ENCODE measurements around the gene MYH16.

MYH16 gene

DNA sequence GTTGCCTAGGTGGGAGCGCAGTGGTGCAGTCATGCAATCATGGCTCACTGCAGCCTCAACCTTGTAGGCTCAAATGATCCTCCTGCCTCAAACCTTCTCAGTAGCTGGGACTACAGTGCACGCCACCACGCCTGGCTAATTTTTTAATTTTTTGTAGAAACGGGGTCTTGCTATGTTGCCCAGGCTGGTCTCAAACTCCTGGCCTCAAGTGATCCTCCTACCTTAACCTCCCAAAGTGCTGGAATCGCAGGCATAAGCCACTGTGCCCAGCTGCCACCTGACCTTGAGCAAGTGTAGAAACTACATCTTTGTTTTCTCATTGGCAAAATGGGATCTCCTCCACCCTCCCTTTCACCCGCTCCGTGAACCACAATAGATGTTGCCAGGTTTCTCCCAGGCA is 15.0 kb upstream of the MYH16 start:
- H3K79me1 ChIP-seq (ENCODE audit: low read length), result no peaks in the 10 kb centered on the region
- no peak overlapping the region for H2BK12ac ChIP-seq (ENCODE audit: low read length)
- H4K91ac ChIP-seq (ENCODE audit: low read depth, low read length), result no peak overlapping the region
- no peak overlapping the region for H4K8ac ChIP-seq (ENCODE audit: low read depth, low read length)
- no peaks in the 10 kb centered on the region for H3K4me1 ChIP-seq (ENCODE audit: control insufficient read depth in 1 of 2, insufficient read depth in 2 of 2, low read length in 2 of 2)
- no peak overlapping the region for H3K23ac ChIP-seq (ENCODE audit: low read length)
- no peaks in the 10 kb centered on the region for H3K79me2 ChIP-seq (ENCODE audit: control insufficient read depth, insufficient read depth, low read length, poor library complexity)
- H2BK5ac ChIP-seq (ENCODE audit: low read depth, low read length, poor library complexity), result no peak overlapping the region
- no peak overlapping the region for H3K18ac ChIP-seq (ENCODE audit: low read length)
- no CpG with 5 or more reads among the region's 7 CpGs for WGBS (ENCODE audit: extremely low coverage, insufficient coverage, insufficient read length)
- no peaks in the 10 kb centered on the region for H3K36me3 ChIP-seq (ENCODE audit: control insufficient read depth in 1 of 2, insufficient read depth in 2 of 2, low read length in 2 of 2)
- no peak overlapping the region for H3K4me3 ChIP-seq (ENCODE audit: low read depth, low read length)
- peaks cover 2% of the 10 kb centered on the region for H3K9me3 ChIP-seq (ENCODE audit: insufficient read depth, low read depth, low read length)
- H3K9ac ChIP-seq (ENCODE audit: low read length), result no peak overlapping the region
- no peak overlapping the region for H3K4me2 ChIP-seq (ENCODE audit: low read length)
- H3K27ac ChIP-seq (ENCODE audit: low read depth, low read length), result no peak overlapping the region
- no peak overlapping the region for H2AFZ ChIP-seq (ENCODE audit: insufficient read depth, low read length, poor library complexity)
- H3K4ac ChIP-seq (ENCODE audit: low read depth, low read length), result no peak overlapping the region
- no peak overlapping the region for H4K12ac ChIP-seq (ENCODE audit: low read depth, low read length)
- no peak for DNase-seq
- no peak overlapping the region for H2BK120ac ChIP-seq (ENCODE audit: insufficient read depth, low read length, poor library complexity)
- no peak overlapping the region for H3K14ac ChIP-seq (ENCODE audit: low read length)
- no peaks in the 10 kb centered on the region for H3K27me3 ChIP-seq (ENCODE audit: insufficient read depth, low read length)
- H2AK5ac ChIP-seq (ENCODE audit: low read length), result no peak overlapping the region

DNA sequence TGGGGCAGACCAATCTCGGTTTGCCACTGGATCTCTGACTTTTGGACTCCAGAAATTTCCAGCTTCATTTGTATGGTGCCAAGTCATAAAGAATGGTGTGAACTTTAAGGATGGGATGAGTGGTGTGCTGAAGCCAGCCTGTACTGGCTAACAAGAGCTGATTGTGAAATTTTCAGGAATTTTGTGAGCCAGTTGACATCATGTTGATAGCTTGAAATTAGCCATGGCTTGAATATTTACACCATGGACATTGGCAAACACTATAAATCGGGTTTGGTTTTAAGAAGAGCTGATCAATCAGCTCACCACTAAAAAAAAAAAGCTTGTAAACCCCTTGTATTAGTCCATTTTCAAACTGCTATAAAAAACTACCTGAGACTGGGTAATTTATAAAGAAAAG is 14.1 kb upstream of the MYH16 start:
- Histone ChIP-seq H3K27ac (ENCODE audit: low read depth, low read length) (no peak overlapping the region), H2BK5ac (ENCODE audit: low read depth, low read length, poor library complexity) (no peak overlapping the region), H3K79me2 (ENCODE audit: control insufficient read depth, insufficient read depth, low read length, poor library complexity) (no peaks in the 10 kb centered on the region), H4K91ac (ENCODE audit: low read depth, low read length) (no peak overlapping the region), H2BK120ac (ENCODE audit: insufficient read depth, low read length, poor library complexity) (no peak overlapping the region), H3K9ac (ENCODE audit: low read length) (no peak overlapping the region), H3K4me2 (ENCODE audit: low read length) (no peak overlapping the region), H2AK5ac (ENCODE audit: low read length) (no peak overlapping the region), H3K4me3 (ENCODE audit: low read depth, low read length) (no peak overlapping the region), H3K14ac (ENCODE audit: low read length) (no peak overlapping the region), H3K27me3 (ENCODE audit: insufficient read depth, low read length) (no peaks in the 10 kb centered on the region), H3K23ac (ENCODE audit: low read length) (no peak overlapping the region), H3K4me1 (ENCODE audit: control insufficient read depth in 1 of 2, insufficient read depth in 2 of 2, low read length in 2 of 2) (no peaks in the 10 kb centered on the region), H4K8ac (ENCODE audit: low read depth, low read length) (no peak overlapping the region), H3K4ac (ENCODE audit: low read depth, low read length) (no peak overlapping the region), H2AFZ (ENCODE audit: insufficient read depth, low read length, poor library complexity) (no peak overlapping the region), H4K12ac (ENCODE audit: low read depth, low read length) (no peak overlapping the region), H3K36me3 (ENCODE audit: control insufficient read depth in 1 of 2, insufficient read depth in 2 of 2, low read length in 2 of 2) (no peaks in the 10 kb centered on the region), H3K79me1 (ENCODE audit: low read length) (no peaks in the 10 kb centered on the region), H3K18ac (ENCODE audit: low read length) (no peak overlapping the region), H2BK12ac (ENCODE audit: low read length) (no peak overlapping the region), H3K9me3 (ENCODE audit: insufficient read depth, low read depth, low read length) (peaks cover 2% of the 10 kb centered on the region)
- DNase-seq, result peak in 1 of 2 donors; percentile 25
- WGBS (ENCODE audit: extremely low coverage, insufficient coverage, insufficient read length), result no CpG with 5 or more reads among the region's 2 CpGs

DNA sequence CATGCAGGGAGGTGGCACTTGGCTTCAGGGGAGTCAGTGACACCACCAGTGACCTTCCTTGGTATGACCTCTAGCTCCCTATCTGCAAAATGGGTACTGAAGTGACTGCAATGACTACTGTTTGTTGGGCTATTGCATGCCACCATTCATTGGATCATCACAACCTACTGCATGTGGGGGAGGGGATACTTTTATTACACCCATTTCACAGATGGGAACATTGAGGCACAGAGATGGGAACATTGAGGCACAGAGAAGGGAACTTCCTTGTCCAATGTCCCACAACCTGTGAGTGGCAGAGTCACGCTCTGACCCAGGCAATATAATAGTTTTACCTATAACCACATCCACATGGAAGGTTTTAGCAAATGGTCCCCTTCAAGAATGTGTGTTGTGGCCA is 12.2 kb upstream of the MYH16 start:
- peaks cover 1% of the 10 kb centered on the region for H3K9me3 ChIP-seq (ENCODE audit: insufficient read depth, low read depth, low read length)
- H3K23ac ChIP-seq (ENCODE audit: low read length), result no peak overlapping the region
- no CpG with 5 or more reads among the region's 1 CpG for WGBS (ENCODE audit: extremely low coverage, insufficient coverage, insufficient read length)
- H2AK5ac ChIP-seq (ENCODE audit: low read length), result no peak overlapping the region
- H2BK120ac ChIP-seq (ENCODE audit: insufficient read depth, low read length, poor library complexity), result no peak overlapping the region
- H3K79me1 ChIP-seq (ENCODE audit: low read length), result no peaks in the 10 kb centered on the region
- H3K4me2 ChIP-seq (ENCODE audit: low read length), result no peak overlapping the region
- no peak overlapping the region for H3K9ac ChIP-seq (ENCODE audit: low read length)
- no peak overlapping the region for H4K8ac ChIP-seq (ENCODE audit: low read depth, low read length)
- no peaks in the 10 kb centered on the region for H3K36me3 ChIP-seq (ENCODE audit: control insufficient read depth in 1 of 2, insufficient read depth in 2 of 2, low read length in 2 of 2)
- no peak overlapping the region for H2AFZ ChIP-seq (ENCODE audit: insufficient read depth, low read length, poor library complexity)
- H4K91ac ChIP-seq (ENCODE audit: low read depth, low read length), result no peak overlapping the region
- H3K79me2 ChIP-seq (ENCODE audit: control insufficient read depth, insufficient read depth, low read length, poor library complexity), result no peaks in the 10 kb centered on the region
- no peak overlapping the region for H3K18ac ChIP-seq (ENCODE audit: low read length)
- H2BK12ac ChIP-seq (ENCODE audit: low read length), result no peak overlapping the region
- no peak overlapping the region for H3K4ac ChIP-seq (ENCODE audit: low read depth, low read length)
- no peak overlapping the region for H4K12ac ChIP-seq (ENCODE audit: low read depth, low read length)
- no peak overlapping the region for H3K14ac ChIP-seq (ENCODE audit: low read length)
- DNase-seq, result no peak
- no peak overlapping the region for H2BK5ac ChIP-seq (ENCODE audit: low read depth, low read length, poor library complexity)
- no peaks in the 10 kb centered on the region for H3K27me3 ChIP-seq (ENCODE audit: insufficient read depth, low read length)
- no peaks in the 10 kb centered on the region for H3K4me1 ChIP-seq (ENCODE audit: control insufficient read depth in 1 of 2, insufficient read depth in 2 of 2, low read length in 2 of 2)
- H3K4me3 ChIP-seq (ENCODE audit: low read depth, low read length), result no peak overlapping the region
- no peak overlapping the region for H3K27ac ChIP-seq (ENCODE audit: low read depth, low read length)

DNA sequence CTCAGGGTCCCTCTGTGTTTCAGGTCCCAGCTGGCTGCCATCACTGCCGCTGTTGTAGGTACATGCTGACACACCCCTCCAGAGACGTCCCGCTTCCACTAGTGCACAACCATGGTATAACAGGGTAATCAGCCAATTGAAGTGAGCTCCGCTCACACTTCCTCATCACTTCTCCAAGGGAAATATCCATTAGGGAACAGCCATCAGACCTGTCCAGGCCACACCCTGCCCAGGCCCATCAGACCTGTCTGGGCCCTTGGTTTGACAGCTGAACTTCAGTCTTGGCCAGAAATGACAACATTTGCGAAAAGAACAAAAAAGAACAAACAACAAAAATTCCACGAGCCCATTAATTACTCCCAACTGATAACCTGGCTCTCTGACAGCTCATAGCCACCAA is 11.0 kb upstream of the MYH16 start:
- no peak overlapping the region for H3K4ac ChIP-seq (ENCODE audit: low read depth, low read length)
- no peaks in the 10 kb centered on the region for H3K36me3 ChIP-seq (ENCODE audit: control insufficient read depth in 1 of 2, insufficient read depth in 2 of 2, low read length in 2 of 2)
- no peak overlapping the region for H2AK5ac ChIP-seq (ENCODE audit: low read length)
- H3K27ac ChIP-seq (ENCODE audit: low read depth, low read length), result no peak overlapping the region
- H2AFZ ChIP-seq (ENCODE audit: insufficient read depth, low read length, poor library complexity), result no peak overlapping the region
- H2BK12ac ChIP-seq (ENCODE audit: low read length), result no peak overlapping the region
- H3K79me2 ChIP-seq (ENCODE audit: control insufficient read depth, insufficient read depth, low read length, poor library complexity), result no peaks in the 10 kb centered on the region
- H3K79me1 ChIP-seq (ENCODE audit: low read length), result no peaks in the 10 kb centered on the region
- H3K4me2 ChIP-seq (ENCODE audit: low read length), result no peak overlapping the region
- H3K18ac ChIP-seq (ENCODE audit: low read length), result no peak overlapping the region
- H3K27me3 ChIP-seq (ENCODE audit: insufficient read depth, low read length), result no peaks in the 10 kb centered on the region
- H3K23ac ChIP-seq (ENCODE audit: low read length), result no peak overlapping the region
- peaks cover 3% of the 10 kb centered on the region for H3K9me3 ChIP-seq (ENCODE audit: insufficient read depth, low read depth, low read length)
- DNase-seq, result no peak
- H2BK120ac ChIP-seq (ENCODE audit: insufficient read depth, low read length, poor library complexity), result no peak overlapping the region
- H3K9ac ChIP-seq (ENCODE audit: low read length), result no peak overlapping the region
- no CpG with 5 or more reads among the region's 6 CpGs for WGBS (ENCODE audit: extremely low coverage, insufficient coverage, insufficient read length)
- H3K4me3 ChIP-seq (ENCODE audit: low read depth, low read length), result no peak overlapping the region
- H4K8ac ChIP-seq (ENCODE audit: low read depth, low read length), result no peak overlapping the region
- no peak overlapping the region for H3K14ac ChIP-seq (ENCODE audit: low read length)
- no peak overlapping the region for H2BK5ac ChIP-seq (ENCODE audit: low read depth, low read length, poor library complexity)
- H4K12ac ChIP-seq (ENCODE audit: low read depth, low read length), result no peak overlapping the region
- no peak overlapping the region for H4K91ac ChIP-seq (ENCODE audit: low read depth, low read length)
- no peaks in the 10 kb centered on the region for H3K4me1 ChIP-seq (ENCODE audit: control insufficient read depth in 1 of 2, insufficient read depth in 2 of 2, low read length in 2 of 2)
